ENCODE data around the gene SPSB2.

The SPSB2 gene

DNA sequence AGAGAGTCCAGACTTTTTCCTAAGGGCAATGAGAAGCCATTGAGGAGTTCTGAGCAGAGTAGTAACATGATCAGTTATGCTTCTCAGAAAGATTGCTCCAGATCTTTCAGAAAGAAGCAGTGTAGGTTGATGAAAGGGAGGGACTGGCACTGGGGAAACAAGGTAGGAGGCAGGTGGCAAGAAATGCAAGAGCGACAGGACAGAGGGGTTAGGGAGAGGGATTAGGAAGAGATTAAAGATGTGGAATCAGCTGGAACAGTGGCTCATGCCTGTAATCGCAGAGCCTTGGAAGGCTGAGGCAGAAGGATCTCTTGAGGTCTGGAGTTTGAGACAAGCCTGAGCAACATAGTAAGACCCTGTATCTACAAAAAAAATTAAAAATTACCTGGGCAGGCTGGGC, 25.4 kb downstream of the SPSB2 start:
- TF ChIP-seq, protein P1, sequence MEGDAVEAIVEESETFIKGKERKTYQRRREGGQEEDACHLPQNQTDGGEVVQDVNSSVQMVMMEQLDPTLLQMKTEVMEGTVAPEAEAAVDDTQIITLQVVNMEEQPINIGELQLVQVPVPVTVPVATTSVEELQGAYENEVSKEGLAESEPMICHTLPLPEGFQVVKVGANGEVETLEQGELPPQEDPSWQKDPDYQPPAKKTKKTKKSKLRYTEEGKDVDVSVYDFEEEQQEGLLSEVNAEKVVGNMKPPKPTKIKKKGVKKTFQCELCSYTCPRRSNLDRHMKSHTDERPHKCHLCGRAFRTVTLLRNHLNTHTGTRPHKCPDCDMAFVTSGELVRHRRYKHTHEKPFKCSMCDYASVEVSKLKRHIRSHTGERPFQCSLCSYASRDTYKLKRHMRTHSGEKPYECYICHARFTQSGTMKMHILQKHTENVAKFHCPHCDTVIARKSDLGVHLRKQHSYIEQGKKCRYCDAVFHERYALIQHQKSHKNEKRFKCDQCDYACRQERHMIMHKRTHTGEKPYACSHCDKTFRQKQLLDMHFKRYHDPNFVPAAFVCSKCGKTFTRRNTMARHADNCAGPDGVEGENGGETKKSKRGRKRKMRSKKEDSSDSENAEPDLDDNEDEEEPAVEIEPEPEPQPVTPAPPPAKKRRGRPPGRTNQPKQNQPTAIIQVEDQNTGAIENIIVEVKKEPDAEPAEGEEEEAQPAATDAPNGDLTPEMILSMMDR (IDR thresholded peaks at IDR 0.05; ENCODE audit: extremely low read depth, insufficient read depth, missing control alignments), result no peak
- in situ Hi-C loops (cut with MboI; ENCODE audit: low pct_unique_long_range_greater_than_20kb, low sequenced_read_pairs, unreplicated experiment), result no loop called here
- DNase-seq (ENCODE audit: low spot score), result no peak

DNA sequence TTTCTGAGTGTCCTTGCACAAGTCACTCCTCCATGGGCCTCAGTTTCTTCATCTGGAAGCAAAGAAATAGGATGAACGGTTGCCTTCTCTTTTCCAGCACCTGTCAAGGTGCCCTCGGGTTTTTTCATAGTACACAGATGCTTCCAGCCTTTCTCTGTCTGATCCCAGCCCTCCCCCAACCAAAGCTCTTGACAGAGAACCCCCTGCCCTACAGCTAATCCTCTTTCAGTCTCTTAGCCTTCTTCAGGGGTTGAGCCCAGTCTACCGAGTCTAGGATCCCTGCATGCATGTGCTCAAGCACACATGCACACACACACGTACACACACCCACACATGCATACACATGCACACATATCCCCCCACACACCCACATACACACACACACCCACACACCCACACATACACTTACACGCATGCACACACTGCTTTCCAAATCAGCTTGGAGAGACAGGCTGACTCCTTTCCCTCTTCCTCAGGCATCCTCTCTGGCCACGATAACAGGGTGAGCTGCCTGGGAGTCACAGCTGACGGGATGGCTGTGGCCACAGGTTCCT, 26.7 kb downstream of the SPSB2 start:
- TF ChIP-seq, protein P1 (IDR thresholded peaks at IDR 0.05; ENCODE audit: extremely low read depth, insufficient read depth, missing control alignments), result no peak
- in situ Hi-C loops (cut with MboI; ENCODE audit: low pct_unique_long_range_greater_than_20kb, low sequenced_read_pairs, unreplicated experiment), result no loop called here
- no peak for DNase-seq (ENCODE audit: low spot score)

DNA sequence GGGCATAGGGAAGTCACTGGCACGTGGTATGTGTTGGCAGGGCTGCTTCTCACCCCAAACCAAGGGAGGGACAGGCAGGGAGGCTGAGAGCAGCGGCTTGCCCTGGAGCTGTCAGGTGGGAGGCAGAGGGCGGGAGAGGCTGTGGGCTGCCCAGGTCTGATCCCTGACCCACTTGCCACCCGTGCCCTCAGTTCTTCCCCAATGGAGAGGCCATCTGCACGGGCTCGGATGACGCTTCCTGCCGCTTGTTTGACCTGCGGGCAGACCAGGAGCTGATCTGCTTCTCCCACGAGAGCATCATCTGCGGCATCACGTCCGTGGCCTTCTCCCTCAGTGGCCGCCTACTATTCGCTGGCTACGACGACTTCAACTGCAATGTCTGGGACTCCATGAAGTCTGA, 27.7 kb downstream of the SPSB2 start:
- no peak for DNase-seq (ENCODE audit: low spot score)
- in situ Hi-C loops (cut with MboI; ENCODE audit: low pct_unique_long_range_greater_than_20kb, low sequenced_read_pairs, unreplicated experiment), result no loop called here
- TF ChIP-seq, protein P1 (IDR thresholded peaks at IDR 0.05; ENCODE audit: extremely low read depth, insufficient read depth, missing control alignments), result no peak

DNA sequence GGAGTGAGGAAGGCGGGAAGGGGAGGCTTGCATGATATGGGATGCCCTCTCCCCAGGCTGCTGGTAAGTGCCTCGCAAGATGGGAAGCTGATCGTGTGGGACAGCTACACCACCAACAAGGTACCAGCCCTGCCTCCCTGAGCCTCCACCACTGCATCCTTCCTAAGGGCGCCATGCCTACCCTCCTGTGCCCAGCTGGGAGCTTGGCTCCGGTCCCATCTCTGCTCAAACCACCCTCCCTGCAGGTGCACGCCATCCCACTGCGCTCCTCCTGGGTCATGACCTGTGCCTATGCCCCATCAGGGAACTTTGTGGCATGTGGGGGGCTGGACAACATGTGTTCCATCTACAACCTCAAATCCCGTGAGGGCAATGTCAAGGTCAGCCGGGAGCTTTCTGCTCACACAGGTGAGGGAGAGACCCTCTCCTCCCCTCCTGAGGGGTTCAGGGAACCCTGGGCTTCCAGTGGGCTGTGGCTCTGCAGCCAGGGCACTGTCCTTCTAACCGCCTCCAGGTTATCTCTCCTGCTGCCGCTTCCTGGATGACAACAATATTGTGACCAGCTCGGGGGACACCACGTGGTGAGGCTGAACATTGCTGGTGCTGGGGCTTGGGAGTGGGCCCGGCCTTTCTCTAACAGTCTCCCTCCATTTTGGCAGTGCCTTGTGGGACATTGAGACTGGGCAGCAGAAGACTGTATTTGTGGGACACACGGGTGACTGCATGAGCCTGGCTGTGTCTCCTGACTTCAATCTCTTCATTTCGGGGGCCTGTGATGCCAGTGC, 29.8 kb downstream of the SPSB2 start:
- no peak for DNase-seq (ENCODE audit: low spot score)
- TF ChIP-seq, protein P1 (IDR thresholded peaks at IDR 0.05; ENCODE audit: extremely low read depth, insufficient read depth, missing control alignments), result no peak
- in situ Hi-C loops (cut with MboI; ENCODE audit: low pct_unique_long_range_greater_than_20kb, low sequenced_read_pairs, unreplicated experiment), result no loop called here

DNA sequence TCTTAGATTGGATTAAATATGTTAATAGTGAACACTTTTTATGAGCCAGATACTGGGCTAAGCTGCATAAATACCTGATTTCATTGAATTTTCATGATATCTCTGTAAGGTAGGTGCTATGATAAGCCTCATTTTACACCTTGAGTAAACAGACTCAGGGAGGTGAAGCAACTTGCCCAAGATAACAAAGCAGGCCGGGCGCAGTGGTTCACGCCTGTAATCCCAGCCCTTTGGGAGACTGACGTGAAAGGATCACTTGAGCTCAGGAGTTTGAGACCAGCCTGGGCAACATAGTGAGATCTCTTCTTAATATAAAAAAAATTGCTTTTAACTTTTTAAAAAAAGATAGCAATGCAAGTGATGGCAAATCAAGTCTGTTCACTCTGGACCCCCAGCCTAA, 31.0 kb downstream of the SPSB2 start:
- DNase-seq (ENCODE audit: low spot score), result no peak
- TF ChIP-seq, protein P1 (IDR thresholded peaks at IDR 0.05; ENCODE audit: extremely low read depth, insufficient read depth, missing control alignments), result no peak
- in situ Hi-C loops (cut with MboI; ENCODE audit: low pct_unique_long_range_greater_than_20kb, low sequenced_read_pairs, unreplicated experiment), result no loop called here

DNA sequence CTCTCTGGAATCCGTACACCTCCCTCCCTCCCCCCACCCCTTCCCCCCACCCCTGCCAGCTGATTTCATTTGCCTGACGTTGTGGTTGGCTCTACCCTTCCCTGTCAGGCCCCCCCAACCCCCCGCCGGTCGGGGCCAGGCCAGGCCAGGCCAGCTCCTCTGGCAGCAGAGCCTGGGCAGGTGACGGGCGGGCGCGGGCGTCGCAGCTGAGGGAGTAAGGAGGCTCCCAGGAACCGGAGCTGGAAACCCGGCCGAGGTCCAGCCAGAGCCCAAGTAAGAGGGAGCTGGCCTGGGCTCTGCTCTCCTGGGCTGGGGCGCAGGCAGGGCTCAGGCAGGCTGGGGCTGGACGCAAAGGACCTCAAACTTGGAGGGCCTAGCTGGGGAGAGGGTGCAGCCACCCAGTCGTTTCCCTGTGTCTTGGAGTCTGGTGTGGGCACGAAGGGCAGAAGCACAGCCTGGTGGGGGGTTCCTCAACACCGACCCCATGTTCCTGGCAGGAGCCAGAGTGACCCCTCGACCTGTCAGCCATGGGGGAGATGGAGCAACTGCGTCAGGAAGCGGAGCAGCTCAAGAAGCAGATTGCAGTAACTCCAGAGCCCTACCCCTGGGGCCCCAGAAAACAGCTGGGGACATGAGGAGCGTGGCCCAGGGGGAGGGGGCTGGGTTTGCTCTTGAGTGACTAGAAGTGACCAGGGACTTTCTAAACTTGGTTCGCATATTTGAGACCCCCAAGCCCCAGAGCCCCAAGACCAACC, 32.2 kb downstream of the SPSB2 start, which contains the start of gene GNB3:
Gene GNB3, plus strand, starts transcription at position 165 of the 755 bp plus-strand sequence. Its CDS starts 363 bp downstream, at position 528.
- no peak for DNase-seq (ENCODE audit: low spot score)
- in situ Hi-C loops (cut with MboI; ENCODE audit: low pct_unique_long_range_greater_than_20kb, low sequenced_read_pairs, unreplicated experiment), result no loop called here
- TF ChIP-seq, protein P1 (IDR thresholded peaks at IDR 0.05; ENCODE audit: extremely low read depth, insufficient read depth, missing control alignments), result no peak
